Fibroblast of lung (primary cell): ENCODE data around the gene STX8. TPM values are rescaled to one million over a fixed set of nuclear protein-coding genes. Genes with fewer than 3 reads are reported as not detected.
A peak's percentile ranks its signal among the peaks of the same experiment; 100 is the strongest.

Experiments
- DNase-seq, 2 donors: peaks; one replicate each; pipeline versions ENCODE4 v3.0.0 to v3.0.0-alpha.2; 2010; ENCODE audit warnings: low read depth in 2 of 2
- H2AFZ ChIP-seq: 2 replicates; pipeline ENCODE4 v1.5.1; 2012; ENCODE audit warnings: low read length, control low read depth, inconsistent platforms
- H3K27ac ChIP-seq: 2 replicates; pipeline ENCODE4 v1.5.1; 2011; ENCODE audit warnings: low read length, control low read depth; ENCODE audit not compliant: insufficient read depth
- H3K27me3 ChIP-seq: 2 replicates; pipeline ENCODE4 v1.5.1; 2011; ENCODE audit warnings: mild to moderate bottlenecking, low read length; ENCODE audit not compliant: control insufficient read depth, insufficient read depth
- H3K36me3 ChIP-seq: 2 replicates; pipeline ENCODE4 v1.5.1; 2011; ENCODE audit warnings: low read length; ENCODE audit not compliant: control insufficient read depth, insufficient read depth
- H3K4me1 ChIP-seq: 2 replicates; pipeline ENCODE4 v1.5.1; 2011; ENCODE audit warnings: low read length; ENCODE audit not compliant: control insufficient read depth, insufficient read depth; ENCODE audit errors: extremely low read depth
- H3K4me2 ChIP-seq: 2 replicates; pipeline ENCODE4 v1.5.1; 2011; ENCODE audit warnings: low read length, control low read depth; ENCODE audit not compliant: insufficient read depth; ENCODE audit errors: extremely low read depth
- H3K4me3 ChIP-seq, 4 experiments: fragments of 200-600 bp in 1 of 4; sonication (generic) in 1 of 4; replicated peaks in 1 of 4; 2 replicates each; pipeline ENCODE4 v1.5.1; 2011 to 2016; ENCODE audit warnings: low read length in 4 of 4, low read depth in 3 of 4, mild to moderate bottlenecking in 3 of 4, control low read depth in 2 of 4, inconsistent platforms in 1 of 4, mixed read lengths in 1 of 4; ENCODE audit not compliant: insufficient read depth in 1 of 4; ENCODE audit errors: control extremely low read depth in 1 of 4
- H3K79me2 ChIP-seq: 2 replicates; pipeline ENCODE4 v1.5.1; 2012; ENCODE audit warnings: mild to moderate bottlenecking, low read length, inconsistent platforms; ENCODE audit not compliant: control insufficient read depth, insufficient read depth
- H3K9ac ChIP-seq: 2 replicates; pipeline ENCODE4 v1.5.1; 2011; ENCODE audit warnings: mild to moderate bottlenecking, low read length, control low read depth; ENCODE audit not compliant: insufficient read depth
- H3K9me3 ChIP-seq: 2 replicates; pipeline ENCODE4 v1.5.1; 2012; ENCODE audit warnings: low read depth, low read length; ENCODE audit not compliant: control insufficient read depth, insufficient read depth
- H4K20me1 ChIP-seq: 2 replicates; pipeline ENCODE4 v1.5.1; 2011; ENCODE audit warnings: low read length; ENCODE audit not compliant: control insufficient read depth, insufficient read depth; ENCODE audit errors: extremely low read depth
- EZH2 ChIP-seq: IDR thresholded peaks from 2 replicates; pipeline ENCODE4 v1.5.1; 2012; ENCODE audit warnings: low read length, control low read depth, mild to moderate bottlenecking; ENCODE audit errors: missing control alignments
- polyA plus RNA-seq, 2 donors: library from polyadenylated mRNA; depleted of rRNA in 1 of 2; stranded (reverse) in 1 of 2; unstranded in 1 of 2; fragments of >200 nt; gene quantifications; 2 replicates each; pipeline ENCODE4 v1.2.1, GENCODE V29; 2011 to 2012; ENCODE audit warnings: missing spikeins in 1 of 2
- total RNA-seq: library from RNA; depleted of rRNA; stranded (reverse); fragments of >200 nt; gene quantifications from 2 replicates; pipeline ENCODE4 v1.2.1, GENCODE V29; 2014
- TF ChIP-seq, protein P1 (sequence below), 2 donors: IDR thresholded peaks in 1 of 2; conservative IDR thresholded peaks in 1 of 2; 1 replicate in 1 of 2; 2 replicates in 1 of 2; pipeline ENCODE4 v1.5.1; 2011 to 2012; ENCODE audit warnings: low read length in 2 of 2, control low read depth in 1 of 2, inconsistent platforms in 1 of 2, low read depth in 1 of 2, mild to moderate bottlenecking in 1 of 2

STX8 gene
- total and polyA plus RNA-seq, 2 donors (not counting 1 experiment from before 2014, with no cell fraction given), result 84.7 to 128 TPM

DNA sequence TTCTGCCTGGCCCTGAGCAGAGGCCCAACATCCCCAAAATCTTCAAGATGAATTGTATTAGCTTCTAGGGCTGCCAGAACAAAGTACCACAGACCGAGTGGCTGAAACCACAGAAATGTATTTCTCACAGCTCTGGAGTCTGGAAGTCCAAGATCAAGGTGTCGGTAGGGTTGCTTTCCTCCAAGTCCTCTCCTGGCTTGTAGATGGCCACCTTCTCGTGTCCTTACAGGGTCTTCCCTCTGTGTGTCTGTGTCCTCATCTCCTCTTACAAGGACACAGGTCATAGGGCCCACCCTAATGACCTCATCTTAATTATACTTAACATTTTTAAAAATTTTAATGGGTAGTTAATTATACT, 338.6 kb downstream of the STX8 start:
- TF ChIP-seq EZH2, result no peak
- TF ChIP-seq, protein P1, sequence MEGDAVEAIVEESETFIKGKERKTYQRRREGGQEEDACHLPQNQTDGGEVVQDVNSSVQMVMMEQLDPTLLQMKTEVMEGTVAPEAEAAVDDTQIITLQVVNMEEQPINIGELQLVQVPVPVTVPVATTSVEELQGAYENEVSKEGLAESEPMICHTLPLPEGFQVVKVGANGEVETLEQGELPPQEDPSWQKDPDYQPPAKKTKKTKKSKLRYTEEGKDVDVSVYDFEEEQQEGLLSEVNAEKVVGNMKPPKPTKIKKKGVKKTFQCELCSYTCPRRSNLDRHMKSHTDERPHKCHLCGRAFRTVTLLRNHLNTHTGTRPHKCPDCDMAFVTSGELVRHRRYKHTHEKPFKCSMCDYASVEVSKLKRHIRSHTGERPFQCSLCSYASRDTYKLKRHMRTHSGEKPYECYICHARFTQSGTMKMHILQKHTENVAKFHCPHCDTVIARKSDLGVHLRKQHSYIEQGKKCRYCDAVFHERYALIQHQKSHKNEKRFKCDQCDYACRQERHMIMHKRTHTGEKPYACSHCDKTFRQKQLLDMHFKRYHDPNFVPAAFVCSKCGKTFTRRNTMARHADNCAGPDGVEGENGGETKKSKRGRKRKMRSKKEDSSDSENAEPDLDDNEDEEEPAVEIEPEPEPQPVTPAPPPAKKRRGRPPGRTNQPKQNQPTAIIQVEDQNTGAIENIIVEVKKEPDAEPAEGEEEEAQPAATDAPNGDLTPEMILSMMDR (conservative IDR thresholded peaks at IDR 0.05 in 1 of 2, IDR thresholded peaks at IDR 0.05 in 1 of 2; ENCODE audit: low read depth in 1 of 2, low read length in 2 of 2), result no peak
- no peaks in the 10 kb centered on the region for H3K79me2 ChIP-seq
- no peak overlapping the region for H3K9ac ChIP-seq
- H3K9me3 ChIP-seq, result no peaks in the 10 kb centered on the region
- peaks cover 4% of the 10 kb centered on the region for H3K4me1 ChIP-seq
- no peak overlapping the region for H3K4me2 ChIP-seq
- H4K20me1 ChIP-seq, result no peaks in the 10 kb centered on the region
- H3K27me3 ChIP-seq, result no peaks in the 10 kb centered on the region
- no peak overlapping the region for H2AFZ ChIP-seq
- DNase-seq, result peak in 1 of 2 donors; percentile 47
- H3K4me3 ChIP-seq, result no peak overlapping the region
- H3K36me3 ChIP-seq, result no peaks in the 10 kb centered on the region
- no peak overlapping the region for H3K27ac ChIP-seq

DNA sequence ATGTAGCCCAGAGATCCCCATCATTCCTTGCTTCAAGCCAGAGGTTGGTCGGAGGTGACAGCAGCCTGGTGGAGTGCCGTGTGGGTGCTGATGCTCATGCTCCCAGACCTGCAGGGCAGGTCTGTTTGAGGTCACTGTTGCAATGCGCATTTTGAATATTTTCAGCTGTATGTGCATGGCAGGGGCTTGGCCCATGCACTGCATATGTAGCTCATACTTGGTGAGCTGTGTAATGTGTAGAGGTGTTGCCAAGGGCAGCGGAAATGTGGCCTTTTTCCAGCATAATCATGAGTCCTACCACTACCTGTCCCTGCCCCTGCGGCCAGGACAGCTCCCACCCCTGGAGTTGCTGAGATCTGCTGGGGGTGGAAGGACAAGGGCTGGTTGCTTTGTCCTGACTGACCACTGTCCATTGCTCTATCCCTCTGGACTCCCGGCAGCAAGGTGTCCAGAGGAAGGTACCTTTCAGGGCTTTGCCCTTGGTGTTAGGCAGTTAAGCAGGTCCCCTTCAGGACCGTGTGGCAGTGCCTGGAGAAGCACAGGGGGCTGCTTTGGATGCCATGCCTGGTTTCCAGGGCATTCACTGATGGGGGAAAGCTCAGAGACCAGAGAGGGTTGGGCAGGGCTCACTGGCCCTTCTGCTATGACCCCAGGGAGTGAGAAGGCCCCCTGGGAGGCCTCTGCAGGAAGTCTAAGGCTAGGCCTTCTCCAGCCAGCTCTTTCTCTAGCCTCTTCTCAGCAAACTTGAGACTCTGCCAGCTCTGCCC, 339.2 kb downstream of the STX8 start:
- no peak overlapping the region for H3K27ac ChIP-seq
- H3K4me2 ChIP-seq, result no peak overlapping the region
- H3K9ac ChIP-seq, result no peak overlapping the region
- H2AFZ ChIP-seq, result no peak overlapping the region
- peak in 1 of 2 donors; percentile 33 for DNase-seq
- H3K27me3 ChIP-seq, result no peaks in the 10 kb centered on the region
- H3K4me3 ChIP-seq, result no peak overlapping the region
- H4K20me1 ChIP-seq, result no peaks in the 10 kb centered on the region
- no peak for TF ChIP-seq EZH2
- TF ChIP-seq, protein P1 (conservative IDR thresholded peaks at IDR 0.05 in 1 of 2, IDR thresholded peaks at IDR 0.05 in 1 of 2; ENCODE audit: low read depth in 1 of 2, low read length in 2 of 2), result no peak
- no peaks in the 10 kb centered on the region for H3K36me3 ChIP-seq
- no peaks in the 10 kb centered on the region for H3K9me3 ChIP-seq
- H3K4me1 ChIP-seq, result peaks cover 4% of the 10 kb centered on the region
- H3K79me2 ChIP-seq, result no peaks in the 10 kb centered on the region

DNA sequence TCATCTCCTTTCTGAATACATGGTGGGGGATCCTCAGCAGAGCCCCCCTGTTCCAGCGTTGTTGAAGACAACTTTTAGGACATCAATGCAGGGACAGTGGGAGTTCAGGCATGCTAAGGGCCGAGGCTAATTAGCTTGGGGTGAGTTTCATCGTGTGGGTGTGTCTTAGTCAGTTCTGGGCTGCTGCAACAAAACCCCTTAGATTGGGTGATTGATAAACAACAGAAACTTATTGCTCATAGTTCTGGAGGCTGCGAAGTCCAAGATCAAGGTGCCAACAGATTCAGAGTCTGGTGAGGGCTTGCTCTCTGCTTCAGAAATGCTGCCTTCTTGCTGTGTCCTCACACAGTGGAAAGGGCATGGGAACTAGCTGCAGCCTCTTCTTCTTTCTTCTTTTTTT, 340.3 kb downstream of the STX8 start:
- no peaks in the 10 kb centered on the region for H3K9me3 ChIP-seq
- no peak for TF ChIP-seq EZH2
- TF ChIP-seq, protein P1 (conservative IDR thresholded peaks at IDR 0.05 in 1 of 2, IDR thresholded peaks at IDR 0.05 in 1 of 2; ENCODE audit: low read depth in 1 of 2, low read length in 2 of 2), result no peak
- H3K4me2 ChIP-seq, result no peak overlapping the region

More for the DNA sequence above, 340.3 kb downstream of the STX8 start:
- Histone ChIP-seq H4K20me1 (no peaks in the 10 kb centered on the region), H3K36me3 (no peaks in the 10 kb centered on the region), H3K27ac (no peak overlapping the region), H3K9ac (no peak overlapping the region), H3K4me1 (peaks cover under 1% of the 10 kb centered on the region), H2AFZ (no peak overlapping the region), H3K79me2 (no peaks in the 10 kb centered on the region), H3K27me3 (no peaks in the 10 kb centered on the region), H3K4me3 (no peak overlapping the region)
- DNase-seq, result no peak
